ENCODE measurements around the gene UNC13A. TPM values are rescaled to one million over a fixed set of nuclear protein-coding genes. Genes with fewer than 3 reads are reported as not detected.
A peak's percentile ranks its signal among the peaks of the same experiment; 100 is the strongest.
"Not testable (repeated sequence)": the region's sequence is repeated elsewhere in the genome, so short reads cannot be mapped to it uniquely, and the experiment has no call there.

UNC13A gene
- polyA plus RNA-seq, 12 donors = 0.05 to 0.32 (median 0.09) TPM; not detected in 2

DNA sequence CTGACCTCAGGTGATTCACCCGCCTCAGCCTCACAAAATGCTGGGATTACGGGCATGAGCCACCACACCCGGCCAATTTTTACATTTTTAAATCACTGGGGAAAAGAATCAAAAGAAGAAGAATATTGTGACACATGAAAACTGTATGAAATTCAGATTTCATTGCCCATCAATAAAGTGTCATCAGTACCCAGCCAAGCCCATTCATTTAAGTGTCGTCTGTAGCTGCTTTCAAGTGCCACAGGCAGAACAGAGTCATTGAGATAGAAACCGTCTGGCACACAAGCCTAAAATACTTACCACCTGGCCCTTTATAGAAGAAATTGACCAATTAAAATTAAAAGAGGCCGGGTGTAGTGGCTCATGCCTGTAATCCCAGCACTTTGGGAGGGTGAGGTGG is 117.4 kb downstream of the UNC13A start:
- DNase-seq = no peak

- not testable (repeated sequence) for DNase-seq
These were observed 117.9 kb downstream of the UNC13A start for GRCh38 chr19:17570291-17570690.

- no peak for DNase-seq
These were observed 120.2 kb downstream of the UNC13A start for GRCh38 chr19:17567940-17568339.

- no peak for DNase-seq
These were observed 122.5 kb downstream of the UNC13A start for GRCh38 chr19:17565611-17566010.

DNA sequence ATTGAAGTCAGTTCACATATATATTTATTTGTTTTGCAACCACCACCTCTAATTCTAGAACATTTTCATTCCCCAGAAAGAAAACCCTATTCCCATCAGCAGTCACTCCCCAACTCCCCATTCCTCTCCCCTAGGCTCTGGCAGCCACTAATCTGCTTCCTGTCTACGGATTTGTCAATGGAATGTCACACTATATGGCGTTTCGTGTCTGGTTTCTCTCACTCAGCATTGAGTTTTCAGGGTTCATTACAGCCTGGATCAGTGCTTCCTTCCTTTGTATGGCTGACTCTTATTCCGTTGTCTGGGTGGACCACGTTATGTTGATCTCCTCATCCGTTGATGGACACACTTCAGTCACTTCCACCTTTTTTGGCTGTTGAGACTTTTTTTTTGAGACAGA is 123.4 kb downstream of the UNC13A start:
- DNase-seq = no peak

DNA sequence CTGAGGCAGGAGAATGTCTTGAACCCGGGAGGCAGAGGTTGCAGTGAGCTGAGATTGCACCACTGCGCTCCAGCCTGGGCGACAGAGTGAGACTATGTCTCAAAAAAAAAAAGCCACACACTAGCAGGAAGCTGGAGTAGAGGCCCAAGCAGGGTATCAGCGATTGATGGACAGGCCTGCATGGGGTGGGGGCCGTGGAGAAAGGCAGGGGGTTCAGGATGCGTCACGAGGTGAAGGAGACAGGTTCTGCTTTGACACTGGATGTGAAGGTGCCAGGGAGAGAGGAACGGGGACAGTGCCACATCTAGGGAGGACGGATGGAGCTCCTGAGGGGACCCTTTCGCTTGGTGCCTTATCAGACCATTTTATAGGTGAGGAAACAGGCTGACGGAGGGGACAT is 125.6 kb downstream of the UNC13A start:
- DNase-seq = no peak

DNA sequence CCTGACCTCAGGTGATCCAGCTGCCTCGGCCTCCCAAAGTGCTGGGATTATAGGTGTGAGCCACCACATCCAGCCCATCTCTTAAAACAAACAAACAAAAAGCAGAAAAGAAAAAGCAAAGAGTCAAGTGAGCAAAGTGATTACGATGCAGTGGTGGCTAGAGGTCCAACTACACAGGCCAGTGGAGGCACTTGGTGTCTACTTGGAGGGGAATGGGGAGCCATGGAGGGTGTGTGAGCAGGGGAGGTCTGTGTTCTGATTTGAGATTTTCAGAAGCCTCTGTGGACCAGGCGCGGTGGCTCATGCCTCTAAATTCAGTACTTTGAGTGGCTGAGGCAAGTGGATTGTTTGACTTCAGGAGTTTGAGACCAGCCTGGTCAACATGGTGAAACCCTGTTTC is 126.1 kb downstream of the UNC13A start:
- DNase-seq = no peak

- no peak for DNase-seq
These were observed 128.0 kb downstream of the UNC13A start for GRCh38 chr19:17560205-17560595.

DNA sequence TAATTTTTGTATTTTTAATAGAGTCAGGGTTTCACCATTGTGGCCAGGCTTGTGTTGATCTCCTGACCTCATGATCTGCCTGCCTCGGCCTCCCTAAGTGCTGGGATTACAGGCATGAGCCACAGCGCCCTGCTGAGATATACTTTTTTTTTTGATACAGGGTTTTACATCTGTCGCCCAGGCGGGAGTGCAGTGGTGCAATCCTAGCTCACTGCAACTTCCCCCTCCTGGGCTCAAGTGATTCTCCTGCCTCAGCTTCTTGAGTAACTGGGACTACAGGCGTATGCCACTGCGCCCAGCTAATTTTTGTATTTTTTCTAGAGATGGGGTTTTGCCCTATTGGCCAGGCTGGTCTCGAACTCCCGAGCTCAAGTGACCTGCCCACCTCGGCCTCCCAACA is 130.7 kb downstream of the UNC13A start:
- no peak for DNase-seq

DNA sequence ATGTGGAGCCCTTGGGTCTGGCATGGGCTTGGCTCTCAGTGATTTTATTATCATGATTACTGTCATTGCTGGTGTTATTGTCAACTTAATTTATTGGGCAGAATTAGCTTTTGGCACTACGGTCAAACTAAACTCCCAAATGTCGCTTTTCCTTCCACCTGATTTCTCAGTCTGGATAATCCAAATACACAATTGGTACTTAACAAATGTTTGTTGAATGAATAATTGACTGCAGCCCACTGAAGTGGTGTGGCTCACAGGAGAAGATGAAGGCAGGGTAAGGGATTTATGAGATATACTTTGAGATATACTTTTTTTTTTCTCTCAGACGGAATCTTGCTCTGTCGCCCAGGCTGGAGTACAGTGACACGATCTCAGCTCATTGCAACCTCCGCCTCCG is 131.2 kb downstream of the UNC13A start:
- DNase-seq = no peak

DNA sequence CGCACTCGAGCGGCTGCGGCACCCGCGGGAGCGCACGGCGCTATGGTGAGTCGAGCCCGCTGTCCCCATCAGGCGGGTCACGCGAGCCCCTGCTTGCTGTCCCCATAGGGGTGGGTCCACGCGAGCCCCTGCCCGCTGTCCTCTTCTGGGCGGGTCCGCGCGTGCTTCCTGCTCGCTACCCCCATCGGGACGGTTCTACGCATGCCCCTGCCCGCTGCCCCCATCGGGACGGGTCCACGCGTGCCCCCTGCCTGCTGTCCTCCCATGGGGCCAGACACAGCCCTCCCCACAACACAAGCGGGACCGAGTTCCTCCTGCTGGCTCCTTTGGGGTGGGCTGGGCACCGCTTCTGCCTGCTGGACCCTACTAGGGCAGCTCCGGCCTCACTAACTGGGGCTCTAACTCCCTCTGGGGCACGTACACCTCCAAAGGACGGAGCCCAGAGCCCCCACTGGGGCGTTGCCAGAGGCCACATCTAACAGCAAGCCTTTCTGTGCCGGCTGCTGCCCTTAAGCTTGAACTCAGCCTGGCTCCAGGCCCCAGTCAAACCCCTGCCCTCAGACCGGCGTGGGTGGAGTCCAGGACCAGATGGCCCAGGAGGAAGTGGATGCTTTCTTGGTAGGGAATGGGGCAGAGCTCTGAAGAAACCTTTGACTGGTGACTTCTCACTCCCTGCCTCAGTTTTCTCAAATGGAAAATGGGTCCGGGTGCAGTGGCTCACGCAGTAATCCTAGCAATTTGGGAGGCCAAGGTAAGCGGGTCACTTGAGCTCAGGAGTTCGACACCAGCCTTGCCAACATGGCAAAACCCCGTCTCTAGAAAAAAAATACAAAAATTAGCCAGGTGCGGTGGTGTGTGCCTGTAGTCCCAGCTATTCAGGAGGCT is 132.0 kb downstream of the UNC13A start:
- peak; percentile 40 for DNase-seq

DNA sequence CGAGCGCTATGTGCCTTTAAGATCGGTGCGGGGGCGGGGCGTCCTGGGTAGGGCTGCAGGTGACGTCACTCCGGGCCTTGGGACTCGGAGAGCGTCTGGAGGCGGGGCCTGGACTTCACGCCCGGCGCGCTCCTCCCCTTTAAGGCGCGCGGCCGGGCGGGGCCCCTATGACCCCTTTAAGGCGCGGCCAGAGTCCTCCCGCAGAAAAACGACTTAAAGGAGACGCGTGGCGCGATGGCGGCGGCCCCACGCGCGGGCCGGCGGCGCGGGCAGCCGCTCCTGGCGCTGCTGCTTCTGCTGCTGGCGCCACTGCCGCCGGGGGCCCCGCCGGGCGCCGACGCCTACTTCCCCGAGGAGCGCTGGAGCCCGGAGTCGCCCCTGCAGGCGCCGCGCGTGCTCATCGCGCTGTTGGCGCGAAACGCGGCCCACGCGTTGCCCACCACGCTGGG is 132.7 kb downstream of the UNC13A start, which contains the start of gene COLGALT1:
COLGALT1 (plus strand) TSS at position 170 of the 449 bp plus-strand sequence; CDS start at position 235, 65 bp downstream.
- peak; percentile 98 for DNase-seq

- no peak for DNase-seq
These were observed 133.1 kb downstream of the UNC13A start for GRCh38 chr19:17554968-17555479.

DNA sequence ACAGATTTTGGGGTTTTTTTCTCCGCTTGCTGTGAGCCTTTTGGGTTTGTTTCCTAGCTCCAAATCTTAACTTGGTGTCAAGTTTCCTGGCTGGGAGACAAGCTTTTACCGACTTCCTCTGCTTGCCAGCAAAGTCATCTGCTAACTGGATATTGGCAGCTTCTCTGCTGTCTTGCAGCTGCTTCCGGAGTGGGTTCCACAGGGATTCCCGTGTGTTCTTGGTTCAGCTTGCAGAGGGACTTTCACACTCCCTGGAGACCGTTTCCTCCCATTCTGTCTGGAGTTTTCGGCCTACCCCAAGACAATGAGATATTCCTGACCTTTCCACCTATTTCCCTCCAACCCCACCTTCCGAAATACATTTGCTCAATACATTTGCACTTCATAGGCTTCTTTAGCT is 134.9 kb downstream of the UNC13A start:
- DNase-seq = peak; percentile 90

DNA sequence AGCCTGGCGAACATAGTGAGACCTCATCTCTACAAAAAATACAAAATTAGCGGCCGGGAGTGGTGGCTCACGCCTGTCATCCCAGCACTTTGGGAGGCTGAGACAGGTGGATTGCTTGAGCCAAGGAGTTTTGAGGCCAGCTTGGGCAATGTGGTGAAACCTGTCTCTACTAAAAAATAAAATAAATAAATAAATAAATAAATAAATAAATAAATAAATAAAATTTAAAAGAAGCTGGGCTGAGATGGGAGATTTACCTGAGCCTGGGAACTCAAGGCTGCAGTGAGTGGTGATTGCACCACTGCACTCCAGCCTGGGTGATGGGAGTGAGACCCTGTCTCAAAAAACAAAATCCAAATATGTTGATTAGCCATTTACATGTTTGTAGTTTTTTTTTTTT is 135.4 kb downstream of the UNC13A start:
- DNase-seq = not testable (repeated sequence)

Other genes with a start within 250 kb of the UNC13A start
- gene TMEM221, start 239.7 kb downstream of the UNC13A start, polyA plus RNA-seq (ENCODE audit: insufficient read length in 12 of 12) = 1 to 10 TPM in 4 of 12 donors, under 1 TPM in 6, not detected in 2; 0.74 to 1.8 (median 0.99) TPM
- under 1 TPM in 3 of 12 donors, not detected in 9; 0.19 to 0.24 (median 0.20) TPM for gene NXNL1, start 227.4 kb downstream of the UNC13A start, polyA plus RNA-seq (ENCODE audit: insufficient read length in 12 of 12)
- 10 to 100 TPM in 10 of 12 donors, 1 to 10 TPM in 1, not detected in 1; 9.5 to 25.9 (median 16.4) TPM for gene SLC27A1, start 217.8 kb downstream of the UNC13A start, polyA plus RNA-seq (ENCODE audit: insufficient read length in 12 of 12)
- 10 to 100 TPM in 11 of 12 donors, not detected in 1; 35.8 to 77.5 (median 43.6) TPM for gene PGLS, start 176.7 kb downstream of the UNC13A start, polyA plus RNA-seq (ENCODE audit: insufficient read length in 12 of 12)
- gene COLGALT1, start 132.7 kb downstream of the UNC13A start, polyA plus RNA-seq (ENCODE audit: insufficient read length in 12 of 12) = 100 to 1,000 TPM in 1 of 12 donors, 10 to 100 TPM in 11; 58.0 to 146 (median 70.3) TPM
- gene MAP1S, start 31.1 kb upstream of the UNC13A start, polyA plus RNA-seq (ENCODE audit: insufficient read length in 12 of 12) = 10 to 100 TPM in 11 of 12 donors, not detected in 1; 16.7 to 70.3 (median 28.2) TPM
- gene FCHO1, start 63.1 kb upstream of the UNC13A start, polyA plus RNA-seq (ENCODE audit: insufficient read length in 12 of 12) = 1 to 10 TPM in 4 of 12 donors, under 1 TPM in 6, not detected in 2; 0.67 to 4.0 (median 0.88) TPM
- 10 to 100 TPM in 1 of 12 donors, 1 to 10 TPM in 2, under 1 TPM in 3, not detected in 6; 0.12 to 17.5 (median 1.1) TPM for gene B3GNT3, start 106.8 kb upstream of the UNC13A start, polyA plus RNA-seq (ENCODE audit: insufficient read length in 12 of 12)
- under 1 TPM in 2 of 12 donors, not detected in 10; 0.24 to 0.44 TPM for gene INSL3, start 133.2 kb upstream of the UNC13A start, polyA plus RNA-seq (ENCODE audit: insufficient read length in 12 of 12)
- 1 to 10 TPM in 10 of 12 donors, under 1 TPM in 1, not detected in 1; 0.60 to 6.4 (median 1.9) TPM for gene JAK3, start 159.6 kb upstream of the UNC13A start, polyA plus RNA-seq (ENCODE audit: insufficient read length in 12 of 12)
- gene RPL18A, start 171.6 kb upstream of the UNC13A start, polyA plus RNA-seq (ENCODE audit: insufficient read length in 12 of 12) = 1,000 to 10,000 TPM in 11 of 12 donors, not detected in 1; 1,385 to 2,689 (median 1,882) TPM
- gene SLC5A5, start 183.6 kb upstream of the UNC13A start, polyA plus RNA-seq (ENCODE audit: insufficient read length in 12 of 12) = under 1 TPM in 6 of 12 donors, not detected in 6; 0.05 to 0.11 (median 0.06) TPM
- 10 to 100 TPM in 11 of 12 donors, not detected in 1; 31.2 to 90.7 (median 45.0) TPM for gene CCDC124, start 244.7 kb upstream of the UNC13A start, polyA plus RNA-seq (ENCODE audit: insufficient read length in 12 of 12)

Data from muscle of arm (tissue), 12 donors.